ENCODE measurements around the gene FAM124A.
A peak's percentile ranks its signal among the peaks of the same experiment; 100 is the strongest.

The FAM124A gene

GRCh38 chr13:51222037-51222685 is at the start of gene FAM124A:
Gene FAM124A (plus strand): TSS chr13:51222398. CDS start chr13:51222502, 104 bp downstream.
- peak; percentile 14 for DNase-seq

- no peak for DNase-seq
Observed at GRCh38 chr13:51175021-51175420, 47.2 kb upstream of the FAM124A start.

- no peak for DNase-seq
Observed at GRCh38 chr13:51175639-51176038, 46.6 kb upstream of the FAM124A start.

- DNase-seq = no peak
Observed at GRCh38 chr13:51177188-51177587, 45.0 kb upstream of the FAM124A start.

GRCh38 chr13:51178456-51179074 is 43.6 kb upstream of the FAM124A start:
- DNase-seq = no peak

GRCh38 chr13:51179432-51179971 is 42.7 kb upstream of the FAM124A start:
- no peak for DNase-seq

- DNase-seq = no peak
Observed at GRCh38 chr13:51180853-51181511, 41.2 kb upstream of the FAM124A start.

- no peak for DNase-seq
Observed at GRCh38 chr13:51181786-51182383, 40.3 kb upstream of the FAM124A start.

- DNase-seq = no peak
Observed at GRCh38 chr13:51191743-51192142, 30.5 kb upstream of the FAM124A start.

GRCh38 chr13:51192348-51192747 is 29.9 kb upstream of the FAM124A start:
- DNase-seq = no peak

- no peak for DNase-seq
Observed at GRCh38 chr13:51193387-51193786, 28.8 kb upstream of the FAM124A start.

GRCh38 chr13:51194942-51195341 is 27.3 kb upstream of the FAM124A start:
- no peak for DNase-seq

GRCh38 chr13:51201886-51202285 is 20.3 kb upstream of the FAM124A start:
- DNase-seq = no peak

GRCh38 chr13:51202477-51203046 is 19.6 kb upstream of the FAM124A start:
- DNase-seq = no peak

- DNase-seq = no peak
Observed at GRCh38 chr13:51206584-51206983, 15.6 kb upstream of the FAM124A start.

- DNase-seq = no peak
Observed at GRCh38 chr13:51207881-51208280, 14.3 kb upstream of the FAM124A start.

GRCh38 chr13:51208716-51209115 is 13.5 kb upstream of the FAM124A start:
- DNase-seq = no peak

GRCh38 chr13:51211910-51212309 is 10.3 kb upstream of the FAM124A start:
- DNase-seq = no peak

- no peak for DNase-seq
Observed at GRCh38 chr13:51212758-51213157, 9.4 kb upstream of the FAM124A start.

GRCh38 chr13:51213173-51213728 is 8.9 kb upstream of the FAM124A start:
- DNase-seq = peak; percentile 2

GRCh38 chr13:51218626-51219025 is 3.6 kb upstream of the FAM124A start:
- no peak for DNase-seq

GRCh38 chr13:51220706-51221105 is 1.5 kb upstream of the FAM124A start:
- DNase-seq = no peak

- no peak for DNase-seq
Observed at GRCh38 chr13:51221108-51221507, 1.1 kb upstream of the FAM124A start.
